ENCODE results near the gene SLC23A2.
"Not testable (repeated sequence)": the region's sequence is repeated elsewhere in the genome, so short reads cannot be mapped to it uniquely, and the experiment has no call there.

Gene SLC23A2

GRCh38 chr20:5008759-5009158 is 7.4 kb upstream of the SLC23A2 start:
- in situ Hi-C loops (cut with MboI; ENCODE audit: low sequenced_read_pairs) = no loop called here

DNA sequence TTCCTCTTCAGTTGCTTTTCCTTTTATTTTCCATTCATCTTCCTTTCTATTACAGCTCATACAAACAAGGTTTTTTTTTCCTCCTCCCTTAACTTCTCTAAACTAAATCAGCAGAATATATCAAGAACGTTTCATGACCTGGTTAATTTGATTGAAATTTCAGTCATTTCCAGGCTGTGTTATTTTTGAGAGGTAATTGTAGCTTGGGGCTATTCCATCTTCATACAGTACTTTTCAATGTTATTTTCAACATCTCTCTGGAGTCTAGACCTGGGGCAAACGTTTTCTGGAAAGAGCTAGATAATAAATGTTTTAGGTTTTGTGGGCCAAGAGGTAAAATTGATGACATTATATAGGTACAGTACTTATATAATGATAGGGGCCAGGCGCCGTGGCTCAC is 4.0 kb upstream of the SLC23A2 start:
- in situ Hi-C loops (cut with MboI; ENCODE audit: low sequenced_read_pairs) = no loop called here

- in situ Hi-C loops (cut with MboI; ENCODE audit: low sequenced_read_pairs) = not testable (repeated sequence)
Observed at GRCh38 chr20:5004825-5005224, 3.5 kb upstream of the SLC23A2 start.

GRCh38 chr20:5003626-5004025 is 2.3 kb upstream of the SLC23A2 start:
- in situ Hi-C loops (cut with MboI; ENCODE audit: low sequenced_read_pairs) = no loop called here

DNA sequence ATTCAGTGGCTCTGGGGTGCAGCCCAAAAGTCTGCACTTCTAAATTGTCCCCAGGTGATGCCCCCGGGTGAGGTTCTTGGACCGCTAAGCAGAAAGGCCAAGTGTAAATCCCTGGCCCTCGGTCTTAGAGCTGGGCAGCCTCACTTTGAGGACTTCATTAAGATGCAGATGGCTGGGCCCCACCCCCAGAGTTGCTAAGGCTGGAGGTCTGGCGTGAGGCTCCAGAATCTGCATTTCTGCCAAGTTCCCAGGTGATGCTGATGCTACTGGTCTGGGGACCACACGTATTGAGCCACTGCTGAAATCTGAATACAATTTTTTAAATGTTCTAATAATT is 735 bp upstream of the SLC23A2 start:
- in situ Hi-C loops (cut with MboI; ENCODE audit: low sequenced_read_pairs) = no loop called here

DNA sequence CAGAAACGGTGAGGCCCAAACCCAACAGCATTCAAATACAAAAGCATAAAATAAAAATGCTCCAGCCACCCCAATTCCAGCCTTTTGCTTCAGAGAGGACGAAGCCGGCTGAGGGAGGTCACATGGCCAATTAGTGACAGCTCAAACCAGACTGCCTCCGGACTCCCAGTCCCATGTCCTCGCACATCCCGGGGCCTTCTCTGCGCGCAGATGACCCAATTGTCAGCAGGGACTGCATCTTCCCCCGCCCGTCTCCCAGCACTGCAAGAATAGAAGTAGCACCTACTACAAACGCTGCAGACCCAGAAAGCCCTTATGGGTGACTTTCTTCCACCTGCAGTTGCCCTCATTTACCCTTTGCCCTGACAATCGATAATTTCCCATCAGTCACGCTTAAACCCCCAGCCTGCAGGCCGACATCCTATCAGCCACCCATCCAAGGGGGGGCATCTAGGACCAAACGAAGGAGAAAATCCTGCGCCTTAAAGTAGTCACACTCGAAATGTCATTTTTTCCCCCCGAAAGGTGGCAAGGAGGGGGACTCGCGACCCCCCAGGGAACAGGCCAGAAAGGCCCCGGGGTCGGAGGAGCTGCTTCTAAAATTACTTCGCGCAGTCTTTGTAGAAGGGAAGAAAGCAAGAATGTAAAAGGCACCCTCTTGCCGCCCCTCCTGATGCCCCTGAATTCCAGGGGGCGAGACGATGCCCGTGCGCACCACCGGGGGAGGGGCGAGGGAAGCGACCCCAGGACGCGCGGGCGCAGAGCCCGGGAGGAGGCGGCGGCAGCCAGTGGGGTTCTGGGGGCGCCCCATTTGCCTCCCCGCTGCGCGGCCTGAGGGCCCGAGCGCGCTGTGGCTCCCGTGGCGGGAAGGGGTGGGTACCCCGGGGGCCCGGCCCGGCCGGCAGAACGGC is 792 bp downstream of the SLC23A2 start:
- in situ Hi-C loops (cut with MboI; ENCODE audit: low sequenced_read_pairs) = no loop called here

DNA sequence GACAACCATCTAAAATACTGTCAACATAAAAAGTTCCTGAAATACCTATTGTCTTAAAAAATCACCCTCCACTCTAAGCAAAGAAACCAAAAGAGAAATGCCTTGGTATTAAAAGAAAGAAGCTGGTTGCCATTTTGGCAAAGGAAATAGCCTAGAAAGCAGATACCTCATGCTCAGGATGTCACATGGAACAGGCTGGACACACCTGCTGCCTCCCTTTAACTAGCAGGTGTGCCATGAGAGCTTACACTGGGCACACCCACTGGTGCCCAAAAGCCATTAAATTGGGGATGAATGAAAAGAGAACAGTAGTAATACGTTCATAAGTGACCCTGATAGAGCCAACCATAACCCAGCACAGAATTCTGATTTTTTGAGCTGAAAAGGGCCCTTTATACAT is 1.5 kb downstream of the SLC23A2 start:
- in situ Hi-C loops (cut with MboI; ENCODE audit: low sequenced_read_pairs) = no loop called here

DNA sequence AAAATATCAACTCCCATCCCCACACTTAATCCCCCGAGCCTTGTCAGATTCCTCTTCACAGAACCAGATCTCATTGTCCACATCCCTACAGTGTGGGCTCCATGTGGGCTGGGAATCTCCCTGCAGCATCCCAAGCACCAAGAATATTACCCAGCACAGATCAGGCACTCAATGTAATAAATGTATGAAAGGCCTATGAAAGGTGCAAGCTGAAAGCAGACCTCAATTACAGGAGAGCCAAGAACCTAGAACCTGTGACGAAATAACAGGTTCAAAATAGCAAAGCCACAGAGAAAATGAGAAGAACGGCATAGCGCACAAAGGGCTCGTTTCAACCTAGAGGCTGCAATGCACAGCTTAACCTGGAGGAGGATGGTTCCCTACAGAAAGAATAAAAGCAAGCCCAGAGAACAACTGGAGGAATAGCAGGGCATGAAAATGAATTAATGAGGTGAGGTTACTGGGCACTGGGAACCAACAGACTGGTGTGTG is 3.1 kb downstream of the SLC23A2 start:
- in situ Hi-C loops (cut with MboI; ENCODE audit: low sequenced_read_pairs) = no loop called here

DNA sequence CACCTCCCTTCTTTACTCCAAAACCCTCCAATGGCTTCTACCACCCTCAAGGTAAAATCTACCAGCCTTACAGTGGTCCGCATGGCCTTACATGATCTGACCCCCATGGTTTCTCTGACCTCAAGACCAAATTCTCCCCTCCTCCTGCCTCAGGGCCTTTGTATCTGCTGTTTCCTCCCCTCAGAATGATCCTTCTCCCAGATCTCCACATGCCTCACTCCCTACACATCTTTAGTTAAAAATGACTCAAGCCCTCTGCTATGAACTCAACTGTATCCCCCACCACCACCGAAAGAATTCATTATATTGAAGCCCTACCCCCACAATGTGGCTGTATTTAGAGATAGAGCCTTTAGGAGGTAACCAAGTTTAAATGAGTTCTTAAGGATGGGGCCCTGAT is 4.1 kb downstream of the SLC23A2 start:
- in situ Hi-C loops (cut with MboI; ENCODE audit: low sequenced_read_pairs) = no loop called here

GRCh38 chr20:4989570-4989969 is 11.7 kb downstream of the SLC23A2 start:
- in situ Hi-C loops (cut with MboI; ENCODE audit: low sequenced_read_pairs) = loop anchor here (10.0 kb wide), 1 partner anchor 105 kb away; no protein-coding TSS in a partner anchor

- in situ Hi-C loops (cut with MboI; ENCODE audit: low sequenced_read_pairs) = loop anchor here (10.0 kb wide), 1 partner anchor 108 kb away; no protein-coding TSS in a partner anchor
Observed at GRCh38 chr20:4987130-4987529, 14.2 kb downstream of the SLC23A2 start.

- in situ Hi-C loops (cut with MboI; ENCODE audit: low sequenced_read_pairs) = loop anchor here (10.0 kb wide), 1 partner anchor 109 kb away; no protein-coding TSS in a partner anchor
Observed at GRCh38 chr20:4985658-4986057, 15.7 kb downstream of the SLC23A2 start.

GRCh38 chr20:4982281-4982680 is 19.0 kb downstream of the SLC23A2 start:
- in situ Hi-C loops (cut with MboI; ENCODE audit: low sequenced_read_pairs) = loop anchor here (10.0 kb wide), 1 partner anchor 113 kb away; no protein-coding TSS in a partner anchor

- in situ Hi-C loops (cut with MboI; ENCODE audit: low sequenced_read_pairs) = loop anchor here (10.0 kb wide), 1 partner anchor 115 kb away; no protein-coding TSS in a partner anchor
Observed at GRCh38 chr20:4979841-4980410, 21.4 kb downstream of the SLC23A2 start.

- in situ Hi-C loops (cut with MboI; ENCODE audit: low sequenced_read_pairs) = no loop called here
Observed at GRCh38 chr20:4978050-4978918, 23.0 kb downstream of the SLC23A2 start.

DNA sequence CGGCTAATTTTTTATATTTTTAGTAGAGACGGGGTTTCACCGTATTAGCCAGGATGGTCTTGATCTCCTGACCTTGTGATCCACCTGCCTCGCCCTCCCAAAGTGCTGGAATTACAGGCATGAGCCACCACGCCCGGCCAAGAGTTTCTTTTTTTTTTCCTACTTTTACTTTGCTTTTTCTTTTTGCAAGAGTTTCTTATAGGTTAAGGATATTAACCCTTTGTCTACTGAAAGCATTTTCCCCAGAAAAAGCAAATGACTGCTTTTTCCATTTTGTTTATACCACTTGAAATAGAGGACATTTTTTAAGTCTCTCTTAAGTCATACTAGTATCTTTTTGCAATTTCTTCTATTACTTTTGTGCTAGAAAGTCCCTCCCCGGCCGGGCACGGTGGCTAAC is 25.3 kb downstream of the SLC23A2 start:
- in situ Hi-C loops (cut with MboI; ENCODE audit: low sequenced_read_pairs) = not testable (repeated sequence)

DNA sequence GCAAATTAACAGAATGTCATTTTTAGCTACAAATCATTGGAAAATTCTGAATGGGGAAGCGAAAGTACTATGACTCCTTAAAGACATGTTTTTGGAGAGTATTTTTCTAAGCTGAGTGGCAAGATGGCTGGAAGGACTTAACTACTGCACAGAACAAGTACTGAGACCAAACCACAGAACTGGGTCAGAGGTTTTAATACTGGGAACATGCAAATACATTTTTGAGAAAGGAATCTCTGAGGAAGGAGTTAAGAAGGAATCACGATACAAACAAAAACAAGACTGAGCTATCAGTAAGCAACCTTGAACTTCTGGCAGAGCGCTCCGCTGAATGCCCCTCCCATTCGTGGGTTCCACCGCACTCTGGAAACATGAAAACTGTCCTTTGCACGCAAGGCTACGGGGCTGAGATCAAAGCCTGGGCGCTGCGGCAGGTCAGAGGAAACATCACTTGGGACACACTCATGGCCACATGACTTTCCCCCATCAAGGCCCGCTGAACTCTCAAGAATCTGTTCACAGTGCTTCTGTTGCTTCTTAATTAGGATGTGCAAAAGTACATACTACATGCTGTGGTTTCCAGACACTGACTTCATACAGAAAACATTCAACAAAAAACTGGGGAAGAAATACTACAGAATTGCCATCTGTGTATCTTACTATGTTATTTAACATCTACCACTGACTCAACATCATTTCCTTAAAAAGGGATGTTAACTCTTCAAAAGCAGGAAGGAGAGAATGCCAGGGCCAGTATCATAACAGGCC is 27.8 kb downstream of the SLC23A2 start:
- in situ Hi-C loops (cut with MboI; ENCODE audit: low sequenced_read_pairs) = no loop called here

DNA sequence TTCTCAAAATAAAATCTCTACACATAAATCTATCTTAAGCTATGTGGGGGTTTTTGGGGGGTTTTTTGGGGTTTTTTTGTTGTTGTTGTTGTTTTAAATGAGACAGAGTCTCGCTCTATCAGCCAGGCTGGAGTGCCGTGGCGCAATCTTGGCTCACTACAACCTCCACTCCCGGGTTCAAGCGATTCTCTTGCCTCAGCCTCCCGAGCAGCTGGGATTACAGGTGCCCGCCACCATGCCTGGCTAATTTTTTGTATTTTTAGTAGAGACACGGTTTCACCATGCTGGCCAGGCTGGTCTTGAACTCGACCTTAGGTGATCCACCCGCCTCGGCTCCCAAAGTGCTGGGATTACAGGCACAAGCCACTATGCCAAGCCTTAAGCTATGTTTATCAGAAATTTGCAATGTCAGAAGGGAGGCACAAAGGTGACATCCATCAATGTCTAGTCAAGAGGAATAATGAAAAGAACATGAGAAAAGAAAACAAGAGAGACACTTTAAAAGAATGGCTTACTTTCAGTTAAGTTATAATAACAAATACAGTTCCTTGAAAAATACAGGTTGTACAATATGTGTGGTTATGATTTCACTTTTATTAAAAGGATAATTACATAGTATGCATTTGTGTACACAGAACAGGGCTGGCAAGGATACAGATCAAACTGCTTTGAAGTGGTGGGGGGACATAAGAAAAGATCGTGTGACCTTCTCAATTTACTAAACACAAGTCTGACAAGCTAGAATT is 28.6 kb downstream of the SLC23A2 start:
- in situ Hi-C loops (cut with MboI; ENCODE audit: low sequenced_read_pairs) = no loop called here

- in situ Hi-C loops (cut with MboI; ENCODE audit: low sequenced_read_pairs) = no loop called here
Observed at GRCh38 chr20:4971064-4971463, 30.2 kb downstream of the SLC23A2 start.
